GM10248 (cell line): ENCODE measurements around the gene OPRL1.

Source experiments
- CTCF ChIA-PET: fragments of 300-600 bp; sonication (Branson Sonifier 250); formaldehyde crosslinking; extraction: SDS; loops from one replicate; lab custom pipeline; 2021; ENCODE audit warnings: antibody characterized with exemption; lab: Yijun Ruan, JAX
- POLR2A ChIA-PET: fragments of 350-650 bp; sonication (Branson Sonifier 250); formaldehyde crosslinking; extraction: SDS; loops from one replicate; lab custom pipeline; 2020; ENCODE audit warnings: antibody characterized with exemption; lab: Yijun Ruan, JAX
- DNase-seq: peaks from one replicate; pipeline ENCODE4 v3.0.0; 2012; ENCODE audit errors: extremely low spot score
- TF ChIP-seq, protein P1 (sequence below): IDR thresholded peaks from 2 replicates; pipeline ENCODE4 v1.5.1; 2012; ENCODE audit warnings: mild to moderate bottlenecking, low read depth; ENCODE audit errors: extremely low read depth, missing control alignments, control extremely low read depth

Gene OPRL1

DNA sequence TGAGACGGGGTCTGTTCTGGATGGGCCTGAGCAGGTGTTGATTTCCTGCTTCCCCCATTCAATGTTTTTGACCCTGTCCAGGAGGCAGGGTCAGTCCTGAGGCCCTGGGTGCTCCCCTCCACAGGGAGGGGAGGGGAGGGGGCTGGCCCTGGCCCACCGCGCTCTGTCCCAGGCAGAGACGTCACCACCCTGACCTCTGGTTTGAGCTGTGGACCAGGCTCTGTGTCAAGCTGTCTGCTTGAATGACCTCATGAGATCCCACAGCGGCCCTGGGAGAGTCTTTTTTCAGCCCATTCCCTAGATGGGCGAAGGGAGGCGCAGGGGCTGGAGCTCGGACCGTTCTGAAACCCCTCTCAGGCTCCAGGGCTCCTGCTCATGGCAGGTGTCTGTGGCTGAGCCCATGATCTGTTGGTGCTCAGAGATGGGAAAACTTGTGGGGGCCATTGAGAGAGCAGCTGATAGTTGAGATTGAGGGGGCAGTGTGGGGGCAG, 13.2 kb downstream of the OPRL1 start:
- ChIA-PET POLR2A (no interaction called here), CTCF (interaction anchor here (1.0 kb wide), 1 partner anchor 9 kb away, joined by 3 read pairs; the partner anchor contains the start of gene LKAAEAR1)
- TF ChIP-seq, protein P1, sequence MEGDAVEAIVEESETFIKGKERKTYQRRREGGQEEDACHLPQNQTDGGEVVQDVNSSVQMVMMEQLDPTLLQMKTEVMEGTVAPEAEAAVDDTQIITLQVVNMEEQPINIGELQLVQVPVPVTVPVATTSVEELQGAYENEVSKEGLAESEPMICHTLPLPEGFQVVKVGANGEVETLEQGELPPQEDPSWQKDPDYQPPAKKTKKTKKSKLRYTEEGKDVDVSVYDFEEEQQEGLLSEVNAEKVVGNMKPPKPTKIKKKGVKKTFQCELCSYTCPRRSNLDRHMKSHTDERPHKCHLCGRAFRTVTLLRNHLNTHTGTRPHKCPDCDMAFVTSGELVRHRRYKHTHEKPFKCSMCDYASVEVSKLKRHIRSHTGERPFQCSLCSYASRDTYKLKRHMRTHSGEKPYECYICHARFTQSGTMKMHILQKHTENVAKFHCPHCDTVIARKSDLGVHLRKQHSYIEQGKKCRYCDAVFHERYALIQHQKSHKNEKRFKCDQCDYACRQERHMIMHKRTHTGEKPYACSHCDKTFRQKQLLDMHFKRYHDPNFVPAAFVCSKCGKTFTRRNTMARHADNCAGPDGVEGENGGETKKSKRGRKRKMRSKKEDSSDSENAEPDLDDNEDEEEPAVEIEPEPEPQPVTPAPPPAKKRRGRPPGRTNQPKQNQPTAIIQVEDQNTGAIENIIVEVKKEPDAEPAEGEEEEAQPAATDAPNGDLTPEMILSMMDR, result no peak
- DNase-seq, result no peak

- CTCF ChIA-PET, result no interaction called here
Measured at GRCh38 chr20:64095455-64095854, 15.6 kb downstream of the OPRL1 start.

DNA sequence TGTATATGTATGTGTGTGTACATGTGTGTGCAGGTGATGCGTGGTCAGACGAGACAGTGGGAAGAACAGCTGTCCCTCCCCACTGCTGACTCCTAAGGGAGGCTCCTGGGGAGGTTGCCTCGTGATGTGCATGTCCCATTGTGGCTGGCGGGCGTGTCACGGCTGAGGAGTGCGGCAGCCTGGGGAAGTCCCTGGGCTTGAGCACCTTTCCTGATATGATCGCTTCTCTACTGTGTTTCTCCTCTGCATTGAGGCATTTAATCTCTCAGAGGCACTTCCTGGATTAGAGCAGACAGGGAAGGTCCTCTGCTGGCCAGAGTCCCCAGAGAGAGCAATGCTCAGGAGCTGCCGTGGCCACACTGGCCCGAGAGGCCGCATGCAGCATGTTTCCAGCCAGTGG, 16.0 kb downstream of the OPRL1 start:
- POLR2A ChIA-PET, result no interaction called here
- TF ChIP-seq, protein P1, result no peak
- CTCF ChIA-PET, result no interaction called here
- no peak for DNase-seq

More at GRCh38 chr20:64095455-64095854, 15.6 kb downstream of the OPRL1 start:
- POLR2A ChIA-PET, result no interaction called here
- DNase-seq, result no peak
- TF ChIP-seq, protein P1, result no peak

- no peak for DNase-seq
- CTCF ChIA-PET, result no interaction called here
- POLR2A ChIA-PET, result no interaction called here
- TF ChIP-seq, protein P1, result no peak
Measured at GRCh38 chr20:64096535-64096934, 16.7 kb downstream of the OPRL1 start.

DNA sequence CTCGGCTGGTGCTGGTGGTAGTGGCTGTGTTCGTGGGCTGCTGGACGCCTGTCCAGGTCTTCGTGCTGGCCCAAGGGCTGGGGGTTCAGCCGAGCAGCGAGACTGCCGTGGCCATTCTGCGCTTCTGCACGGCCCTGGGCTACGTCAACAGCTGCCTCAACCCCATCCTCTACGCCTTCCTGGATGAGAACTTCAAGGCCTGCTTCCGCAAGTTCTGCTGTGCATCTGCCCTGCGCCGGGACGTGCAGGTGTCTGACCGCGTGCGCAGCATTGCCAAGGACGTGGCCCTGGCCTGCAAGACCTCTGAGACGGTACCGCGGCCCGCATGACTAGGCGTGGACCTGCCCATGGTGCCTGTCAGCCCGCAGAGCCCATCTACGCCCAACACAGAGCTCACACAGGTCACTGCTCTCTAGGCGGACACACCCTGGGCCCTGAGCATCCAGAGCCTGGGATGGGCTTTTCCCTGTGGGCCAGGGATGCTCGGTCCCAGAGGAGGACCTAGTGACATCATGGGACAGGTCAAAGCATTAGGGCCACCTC, 18.7 kb downstream of the OPRL1 start:
- CTCF ChIA-PET, result interaction anchor here (1.0 to 6.0 kb wide), 4 partner anchors 11 to 20 kb away, joined by 4 to 64 read pairs (median 11); partner anchors contain the start of gene LKAAEAR1
- TF ChIP-seq, protein P1, result no peak
- POLR2A ChIA-PET, result no interaction called here
- no peak for DNase-seq

- DNase-seq, result no peak
- POLR2A ChIA-PET, result no interaction called here
- CTCF ChIA-PET, result interaction anchor here (1.0 to 6.0 kb wide), 4 partner anchors 10 to 19 kb away, joined by 4 to 64 read pairs (median 11); partner anchors contain the start of gene LKAAEAR1
- TF ChIP-seq, protein P1, result no peak
Measured at GRCh38 chr20:64099086-64099786, 19.4 kb downstream of the OPRL1 start.
